SK-N-SH treated with all-trans-retinoic acid at 6 μM for 48 hours (cell line): ENCODE data around the gene NCAPD2.
A peak's percentile ranks its signal among the peaks of the same experiment; 100 is the strongest.
"Not testable (repeated sequence)": the region's sequence is repeated elsewhere in the genome, so short reads cannot be mapped to it uniquely, and the experiment has no call there.

Experiments
- ATAC-seq: fragments of 200-7000 bp; cut with Tn5 transposase; 3 replicates; pipeline ENCODE4 v1.9.1; 2020; ENCODE audit warnings: mild to moderate bottlenecking, moderate library complexity
- ARNTL ChIP-seq: fragments of 450-650 bp; formaldehyde crosslinking; IDR thresholded peaks from 2 replicates; pipeline ENCODE4 v1.5.0; 2020; ENCODE audit warnings: low read depth, mild to moderate bottlenecking, moderate library complexity, borderline replicate concordance
- BACH2 ChIP-seq: fragments of 250-450 bp; sonication (Bioruptor Pico); IDR thresholded peaks from 2 replicates; pipeline ENCODE4 v1.9.0; 2021; ENCODE audit warnings: mild to moderate bottlenecking, borderline replicate concordance
- CSDC2 ChIP-seq: fragments of 250-450 bp; sonication (Bioruptor Pico); IDR thresholded peaks from 2 replicates; pipeline ENCODE4 v1.5.0; 2020; ENCODE audit warnings: mild to moderate bottlenecking, moderate library complexity
- CSRNP3 ChIP-seq: fragments of 250-450 bp; sonication (Bioruptor Pico); IDR thresholded peaks from 2 replicates; pipeline ENCODE4 v1.5.1; 2021; ENCODE audit warnings: mild to moderate bottlenecking, moderate library complexity
- ESRRG ChIP-seq: fragments of 250-450 bp; sonication (Bioruptor Pico); IDR thresholded peaks from 2 replicates; pipeline ENCODE4 v1.6.1; 2021; ENCODE audit warnings: mild to moderate bottlenecking
- ISL1 ChIP-seq: fragments of 250-450 bp; sonication (Bioruptor Pico); IDR thresholded peaks from 2 replicates; pipeline ENCODE4 v2.1.2; 2022; ENCODE audit warnings: mild to moderate bottlenecking, moderate library complexity
- OSR1 ChIP-seq: fragments of 250-450 bp; sonication (Bioruptor Pico); IDR thresholded peaks from 2 replicates; pipeline ENCODE4 v1.8.0; 2022; ENCODE audit warnings: moderate library complexity, mild to moderate bottlenecking, inconsistent platforms
- PATZ1 ChIP-seq: fragments of 250-450 bp; sonication (Bioruptor Pico); IDR thresholded peaks from 2 replicates; pipeline ENCODE4 v1.8.0; 2020; ENCODE audit warnings: mild to moderate bottlenecking, moderate library complexity, borderline replicate concordance
- PPARA ChIP-seq: fragments of 250-450 bp; sonication (Bioruptor Pico); IDR thresholded peaks from 2 replicates; pipeline ENCODE4 v1.5.0; 2020; ENCODE audit warnings: mild to moderate bottlenecking, borderline replicate concordance
- RARB ChIP-seq: fragments of 250-450 bp; sonication (Bioruptor Pico); IDR thresholded peaks from 2 replicates; pipeline ENCODE4 v1.8.0; 2021; ENCODE audit warnings: mild to moderate bottlenecking, moderate library complexity
- SNAI2 ChIP-seq: fragments of 250-450 bp; sonication (Bioruptor Pico); IDR thresholded peaks from 2 replicates; pipeline ENCODE4 v1.5.0; 2020; ENCODE audit warnings: mild to moderate bottlenecking, moderate library complexity
- TCF4 ChIP-seq: fragments of 250-450 bp; sonication (Bioruptor Pico); IDR thresholded peaks from 2 replicates; pipeline ENCODE4 v1.8.0; 2021; ENCODE audit warnings: mild to moderate bottlenecking, moderate library complexity, borderline replicate concordance
- TOX ChIP-seq: fragments of 250-450 bp; sonication (Bioruptor Pico); IDR thresholded peaks from 2 replicates; pipeline ENCODE4 v1.8.0; 2021; ENCODE audit warnings: mild to moderate bottlenecking, moderate library complexity, borderline replicate concordance
- TSHZ2 ChIP-seq: fragments of 250-450 bp; sonication (Bioruptor Pico); IDR thresholded peaks from 2 replicates; pipeline ENCODE4 v1.5.0; 2020; ENCODE audit warnings: mild to moderate bottlenecking, moderate library complexity
- ZC3H10 ChIP-seq: fragments of 250-450 bp; sonication (Bioruptor Pico); IDR thresholded peaks from 2 replicates; pipeline ENCODE4 v1.5.1; 2021; ENCODE audit warnings: mild to moderate bottlenecking, moderate library complexity
- ZNF565 ChIP-seq: fragments of 450-650 bp; formaldehyde crosslinking; conservative IDR thresholded peaks from 2 replicates; pipeline ENCODE4 v1.5.0; 2020; ENCODE audit warnings: low read depth, mild to moderate bottlenecking, moderate library complexity
- ZNF70 ChIP-seq: fragments of 450-650 bp; formaldehyde crosslinking; IDR thresholded peaks from 2 replicates; pipeline ENCODE4 v1.5.0; 2020; ENCODE audit warnings: mild to moderate bottlenecking, moderate library complexity
- ZNF8 ChIP-seq: fragments of 450-650 bp; formaldehyde crosslinking; IDR thresholded peaks from 2 replicates; pipeline ENCODE4 v1.5.0; 2020; ENCODE audit warnings: mild to moderate bottlenecking, moderate library complexity

NCAPD2 gene

GRCh38 chr12:6489449-6489848, 4.5 kb upstream of the NCAPD2 start (continued):
- TF ChIP-seq SNAI2 (CRISPR knock-in tag) (no peak), PATZ1 (CRISPR knock-in tag) (no peak)
- TF ChIP-seq, all 23 proteins: peak for 0

GRCh38 chr12:6490673-6491072, 3.2 kb upstream of the NCAPD2 start:
- ATAC-seq: not testable (repeated sequence)

- no peak for TF ChIP-seq ESRRG (CRISPR knock-in tag)
- TF ChIP-seq TOX: no peak
- no peak for TF ChIP-seq BACH2 (CRISPR knock-in tag)
- no peak for TF ChIP-seq CSDC2 (CRISPR knock-in tag)
- no peak for TF ChIP-seq ISL1 (CRISPR knock-in tag)
- TF ChIP-seq RARB (CRISPR knock-in tag): no peak
- no peak for TF ChIP-seq ZNF565
- TF ChIP-seq PPARA (CRISPR knock-in tag): no peak
- no peak for TF ChIP-seq ZC3H10
- peak; percentile 87 for ATAC-seq
These were observed 935 bp upstream of the NCAPD2 start, which contains the start of gene MRPL51 for GRCh38 chr12:6492838-6493496. MRPL51 (minus strand) TSS chr12:6493262; CDS start chr12:6493136, 126 bp downstream.

- ATAC-seq: peak; percentile 6; the same call in 1 of the 3 replicates
- TF ChIP-seq TSHZ2 (no peak), OSR1 (CRISPR knock-in tag) (no peak), CSDC2 (CRISPR knock-in tag) (no peak), TOX (no peak), ARNTL (CRISPR knock-in tag) (no peak), CSRNP3 (CRISPR knock-in tag) (no peak), PPARA (CRISPR knock-in tag) (no peak), ZNF8 (no peak), TCF4 (CRISPR knock-in tag) (no peak), ZNF565 (no peak), SNAI2 (CRISPR knock-in tag) (no peak), BACH2 (CRISPR knock-in tag) (no peak)
These were observed 399 bp downstream of the NCAPD2 start for GRCh38 chr12:6494258-6494743.

- no peak for ATAC-seq
These were observed 1.1 kb downstream of the NCAPD2 start for GRCh38 chr12:6494968-6495367.

GRCh38 chr12:6497291-6497690, 3.4 kb downstream of the NCAPD2 start:
- not testable (repeated sequence) for ATAC-seq

More at GRCh38 chr12:6494968-6495367, 1.1 kb downstream of the NCAPD2 start:
- TF ChIP-seq ZNF70 (CRISPR knock-in tag): no peak
- TF ChIP-seq ZC3H10: no peak
- no peak for TF ChIP-seq SNAI2 (CRISPR knock-in tag)
